ENCODE results near the gene STX1B. TPM values are rescaled to one million over a fixed set of nuclear protein-coding genes. Genes with fewer than 3 reads are reported as not detected.
A peak's percentile ranks its signal among the peaks of the same experiment; 100 is the strongest.
"Not testable (repeated sequence)": the region's sequence is repeated elsewhere in the genome, so short reads cannot be mapped to it uniquely, and the experiment has no call there.

Gene STX1B
- total RNA-seq, 1 experiment from 2014 or later: 0.05 TPM

GRCh38 chr16:30941600-30942425 is 68.6 kb downstream of the STX1B start:
- Histone ChIP-seq H3K4me3 (no peak overlapping the region), H3K27ac (no peak overlapping the region), H3K27me3 (replicated peaks) (no peaks in the 10 kb centered on the region), H3K9me3 (replicated peaks) (no peaks in the 10 kb centered on the region), H3K4me1 (replicated peaks) (no peaks in the 10 kb centered on the region; the same call in 1 of the 2 replicates), H3K36me3 (peaks cover 28% of the 10 kb centered on the region)
- peak; percentile 60 to 74 for DNase-seq (ENCODE audit: low read depth in 1 of 2, low spot score in 2 of 2)

GRCh38 chr16:30939571-30939970 is 70.9 kb downstream of the STX1B start:
- peaks cover 38% of the 10 kb centered on the region for H3K36me3 ChIP-seq
- DNase-seq (ENCODE audit: low read depth in 1 of 2, low spot score in 2 of 2); H3K4me3 ChIP-seq; H3K4me1 ChIP-seq (replicated peaks); H3K9me3 ChIP-seq (replicated peaks); H3K27me3 ChIP-seq (replicated peaks); H3K27ac ChIP-seq: not testable (repeated sequence)

Other genes starting within 250 kb of the STX1B start
- 1.1 and 9.5 TPM in 2 replicates for gene CFAP119, start 248.6 kb downstream of the STX1B start, total RNA-seq (2014; rRNA removed; shearing (Covaris generic))
- gene RNF40, start 248.3 kb downstream of the STX1B start, total RNA-seq (2014; rRNA removed; shearing (Covaris generic)): 70.7 and 103 TPM in 2 replicates
- 13.2 and 19.6 TPM in 2 replicates for gene ZNF629, start 223.4 kb downstream of the STX1B start, total RNA-seq (2014; rRNA removed; shearing (Covaris generic))
- 52.8 and 58.5 TPM in 2 replicates for gene BCL7C, start 116.6 kb downstream of the STX1B start, total RNA-seq (2014; rRNA removed; shearing (Covaris generic))
- 1.3 and 3.5 TPM in 2 replicates for gene CTF1, start 114.0 kb downstream of the STX1B start, total RNA-seq (2014; rRNA removed; shearing (Covaris generic))
- gene FBXL19, start 87.1 kb downstream of the STX1B start, total RNA-seq (2014; rRNA removed; shearing (Covaris generic)): 7.1 and 8.9 TPM in 2 replicates
- gene ORAI3, start 61.6 kb downstream of the STX1B start, total RNA-seq (2014; rRNA removed; shearing (Covaris generic)): 8.7 and 9.1 TPM in 2 replicates
- gene SETD1A, start 52.9 kb downstream of the STX1B start, total RNA-seq (2014; rRNA removed; shearing (Covaris generic)): 0.60 and 2.2 TPM in 2 replicates
- 4.1 and 7.8 TPM in 2 replicates for gene HSD3B7, start 25.4 kb downstream of the STX1B start, total RNA-seq (2014; rRNA removed; shearing (Covaris generic))
- gene STX4, start 22.9 kb upstream of the STX1B start, total RNA-seq (2014; rRNA removed; shearing (Covaris generic)): 5.2 and 11.8 TPM in 2 replicates
- 13.2 and 16.0 TPM in 2 replicates for gene ZNF668, start 63.6 kb upstream of the STX1B start, total RNA-seq (2014; rRNA removed; shearing (Covaris generic))
- gene ZNF646, start 63.8 kb upstream of the STX1B start, total RNA-seq (2014; rRNA removed; shearing (Covaris generic)): 6.7 and 13.3 TPM in 2 replicates
- gene PRSS53, start 78.3 kb upstream of the STX1B start, total RNA-seq (2014; rRNA removed; shearing (Covaris generic)): 1.9 and 2.6 TPM in 2 replicates
- gene VKORC1, start 84.2 kb upstream of the STX1B start, total RNA-seq (2014; rRNA removed; shearing (Covaris generic)): 119 and 140 TPM in 2 replicates
- 19.1 and 20.8 TPM in 2 replicates for gene BCKDK, start 97.7 kb upstream of the STX1B start, total RNA-seq (2014; rRNA removed; shearing (Covaris generic))
- 32.3 and 45.2 TPM in 2 replicates for gene KAT8, start 107.0 kb upstream of the STX1B start, total RNA-seq (2014; rRNA removed; shearing (Covaris generic))
- gene PRSS8, start 125.1 kb upstream of the STX1B start, total RNA-seq (2014; rRNA removed; shearing (Covaris generic)): not detected in 2 replicates
- 0.18 and 0.38 TPM in 2 replicates for gene PRSS36, start 139.4 kb upstream of the STX1B start, total RNA-seq (2014; rRNA removed; shearing (Covaris generic))
- 32.0 and 37.5 TPM in 2 replicates for gene FUS, start 169.5 kb upstream of the STX1B start, total RNA-seq (2014; rRNA removed; shearing (Covaris generic))
- 15.4 and 21.6 TPM in 2 replicates for gene PYCARD, start 192.1 kb upstream of the STX1B start, total RNA-seq (2014; rRNA removed; shearing (Covaris generic))
- gene TRIM72, start 203.5 kb upstream of the STX1B start, total RNA-seq (2014; rRNA removed; shearing (Covaris generic)): not detected in 2 replicates
- gene PYDC1, start 206.5 kb upstream of the STX1B start, total RNA-seq (2014; rRNA removed; shearing (Covaris generic)): not detected in 2 replicates
- 0.05 TPM in 1 of 2 replicates, not detected in the other for gene ITGAM, start 249.3 kb upstream of the STX1B start, total RNA-seq (2014; rRNA removed; shearing (Covaris generic))